HepG2 (cell line): ENCODE measurements around the gene PTH. TPM values are rescaled to one million over a fixed set of nuclear protein-coding genes. Genes with fewer than 3 reads are reported as not detected.

Experiments
- BCL3 ChIP-seq: sonication (generic); formaldehyde crosslinking; IDR thresholded peaks from 2 replicates; pipeline ENCODE4 v1.5.1; 2020; ENCODE audit warnings: mild to moderate bottlenecking, missing genetic modification reagents, moderate library complexity
- DMTF1 ChIP-seq: sonication (generic); formaldehyde crosslinking; IDR thresholded peaks from 2 replicates; pipeline ENCODE4 v1.4.0; 2020; ENCODE audit warnings: mild to moderate bottlenecking, missing genetic modification reagents
- FOSL2 ChIP-seq: sonication (generic); formaldehyde crosslinking; IDR thresholded peaks from 2 replicates; pipeline ENCODE4 v1.4.0; 2020; ENCODE audit warnings: missing genetic modification reagents
- HIVEP1 ChIP-seq: sonication (generic); formaldehyde crosslinking; IDR thresholded peaks from 2 replicates; pipeline ENCODE4 v1.4.0; 2020; ENCODE audit warnings: mild to moderate bottlenecking, missing genetic modification reagents
- MIER3 ChIP-seq: IDR thresholded peaks from 2 replicates; pipeline ENCODE4 v1.6.1; 2016; ENCODE audit warnings: missing compliant biosample characterization, borderline replicate concordance
- MXD4 ChIP-seq: IDR thresholded peaks from 2 replicates; pipeline ENCODE4 v1.6.1; 2016; ENCODE audit warnings: mild to moderate bottlenecking, missing biosample characterization, missing genetic modification reagents
- NBN ChIP-seq: fragments of 450-650 bp; conservative IDR thresholded peaks from 2 replicates; pipeline ENCODE4 v1.6.1; 2017
- PRDM10 ChIP-seq: sonication (generic); formaldehyde crosslinking; IDR thresholded peaks from 2 replicates; pipeline ENCODE4 v1.4.0; 2020; ENCODE audit warnings: low read depth, missing genetic modification reagents
- SIX1 ChIP-seq: sonication (generic); formaldehyde crosslinking; IDR thresholded peaks from 2 replicates; pipeline ENCODE4 v1.4.0; 2020; ENCODE audit warnings: missing genetic modification reagents, borderline replicate concordance
- SP140L ChIP-seq: sonication (generic); formaldehyde crosslinking; IDR thresholded peaks from 2 replicates; pipeline ENCODE4 v1.4.0; 2020; ENCODE audit warnings: missing genetic modification reagents, borderline replicate concordance
- TBX2 ChIP-seq: sonication (generic); formaldehyde crosslinking; IDR thresholded peaks from 2 replicates; pipeline ENCODE4 v1.5.0; 2020; ENCODE audit warnings: missing genetic modification reagents, mild to moderate bottlenecking, borderline replicate concordance
- polyA plus RNA-seq, 8 experiments: library from polyadenylated mRNA; depleted of rRNA in 3 of 8; stranded (reverse) in 7 of 8; unstranded in 1 of 8; fragments of >200 nt; fragmentation: Illumina TruSeq in 4 of 8; extraction: Trizol in 4 of 8; gene quantifications; 2 replicates each; pipeline versions ENCODE4 v1.2.1 to v1.2.3, GENCODE V29; 2011 to 2016; ENCODE audit warnings: low read depth in 4 of 8, missing spikeins in 1 of 8, mixed read lengths in 1 of 8; ENCODE audit not compliant: insufficient read depth in 1 of 8
- total RNA-seq, 5 experiments: library from RNA; depleted of rRNA; stranded (reverse); fragments of >200 nt; fragmentation: Illumina TruSeq; extraction: Trizol; gene quantifications; 2 replicates each; pipeline ENCODE4 v1.2.3, GENCODE V29; 2016; ENCODE audit warnings: low read depth in 1 of 5
- TF ChIP-seq, protein P1 (sequence below): sonication (generic); formaldehyde crosslinking; IDR thresholded peaks from 2 replicates; pipeline ENCODE4 v1.4.0; 2020; ENCODE audit warnings: missing genetic modification reagents, borderline replicate concordance
- TF ChIP-seq, protein P2 (sequence below): sonication (generic); formaldehyde crosslinking; IDR thresholded peaks from 2 replicates; pipeline ENCODE4 v1.5.1; 2020; ENCODE audit warnings: missing genetic modification reagents, mild to moderate bottlenecking, borderline replicate concordance

Gene PTH
- total and polyA plus RNA-seq, 2 of the 13 experiments (the other 11 are each of a cell fraction or from before 2014, with no cell fraction given), result not detected

DNA sequence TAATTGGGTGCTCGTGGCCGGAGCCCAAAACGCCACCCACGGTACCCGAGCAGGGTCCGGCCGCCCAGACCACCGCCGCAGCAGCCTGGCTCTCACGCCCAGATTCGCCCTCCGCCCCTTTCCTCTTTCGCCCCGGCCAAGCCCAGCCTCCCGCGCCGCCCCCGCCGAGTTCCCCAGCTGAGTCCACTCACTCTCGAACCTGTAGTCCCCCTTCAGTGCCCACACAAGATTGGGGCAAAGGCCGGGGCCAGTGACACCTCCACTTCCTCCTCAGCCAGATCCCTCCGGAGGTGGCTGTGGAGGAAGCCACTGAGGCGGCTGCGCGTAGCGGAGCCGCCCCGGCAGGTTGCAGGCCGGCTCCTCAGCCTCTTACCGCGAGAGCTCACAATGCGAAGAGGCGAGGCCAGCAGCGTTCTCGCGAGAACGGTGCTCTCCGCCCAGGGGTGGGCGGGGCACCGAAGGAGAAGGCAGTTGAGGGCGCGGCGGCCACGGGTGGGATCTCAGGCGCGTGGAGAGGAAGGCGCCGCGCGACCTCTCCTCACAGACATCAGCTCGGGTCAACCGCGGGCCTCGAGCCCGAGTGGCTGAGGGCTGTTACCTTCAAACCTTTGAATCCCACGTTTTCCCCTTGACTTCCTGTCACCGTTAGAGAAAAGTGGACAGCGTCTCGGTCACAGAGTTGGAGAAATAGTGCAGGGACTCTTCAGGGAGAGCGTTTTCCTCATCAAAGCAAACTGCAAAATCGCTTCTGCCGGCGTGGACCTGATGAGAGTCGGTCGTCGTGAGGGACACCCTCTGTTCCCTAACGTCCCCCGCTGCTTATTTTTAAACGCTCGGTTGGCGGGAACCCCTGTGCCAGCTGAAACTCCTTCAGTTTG, 32.7 kb downstream of the PTH start, which contains the start of gene BTBD10 (continued):
- no peak for TF ChIP-seq DMTF1 (CRISPR knock-in tag)
- TF ChIP-seq PRDM10 (CRISPR knock-in tag), result peak; percentile 36; the same call in 1 of the 2 replicates
- TF ChIP-seq, protein P1, sequence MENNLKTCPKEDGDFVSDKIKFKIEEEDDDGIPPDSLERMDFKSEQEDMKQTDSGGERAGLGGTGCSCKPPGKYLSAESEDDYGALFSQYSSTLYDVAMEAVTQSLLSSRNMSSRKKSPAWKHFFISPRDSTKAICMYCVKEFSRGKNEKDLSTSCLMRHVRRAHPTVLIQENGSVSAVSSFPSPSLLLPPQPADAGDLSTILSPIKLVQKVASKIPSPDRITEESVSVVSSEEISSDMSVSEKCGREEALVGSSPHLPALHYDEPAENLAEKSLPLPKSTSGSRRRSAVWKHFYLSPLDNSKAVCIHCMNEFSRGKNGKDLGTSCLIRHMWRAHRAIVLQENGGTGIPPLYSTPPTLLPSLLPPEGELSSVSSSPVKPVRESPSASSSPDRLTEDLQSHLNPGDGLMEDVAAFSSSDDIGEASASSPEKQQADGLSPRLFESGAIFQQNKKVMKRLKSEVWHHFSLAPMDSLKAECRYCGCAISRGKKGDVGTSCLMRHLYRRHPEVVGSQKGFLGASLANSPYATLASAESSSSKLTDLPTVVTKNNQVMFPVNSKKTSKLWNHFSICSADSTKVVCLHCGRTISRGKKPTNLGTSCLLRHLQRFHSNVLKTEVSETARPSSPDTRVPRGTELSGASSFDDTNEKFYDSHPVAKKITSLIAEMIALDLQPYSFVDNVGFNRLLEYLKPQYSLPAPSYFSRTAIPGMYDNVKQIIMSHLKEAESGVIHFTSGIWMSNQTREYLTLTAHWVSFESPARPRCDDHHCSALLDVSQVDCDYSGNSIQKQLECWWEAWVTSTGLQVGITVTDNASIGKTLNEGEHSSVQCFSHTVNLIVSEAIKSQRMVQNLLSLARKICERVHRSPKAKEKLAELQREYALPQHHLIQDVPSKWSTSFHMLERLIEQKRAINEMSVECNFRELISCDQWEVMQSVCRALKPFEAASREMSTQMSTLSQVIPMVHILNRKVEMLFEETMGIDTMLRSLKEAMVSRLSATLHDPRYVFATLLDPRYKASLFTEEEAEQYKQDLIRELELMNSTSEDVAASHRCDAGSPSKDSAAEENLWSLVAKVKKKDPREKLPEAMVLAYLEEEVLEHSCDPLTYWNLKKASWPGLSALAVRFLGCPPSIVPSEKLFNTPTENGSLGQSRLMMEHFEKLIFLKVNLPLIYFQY, result peak; percentile 36; the same call in 1 of the 2 replicates
- 0 out of 2 replicates have a peak, but pooled peaks have one; percentile 32 for TF ChIP-seq SIX1
- TF ChIP-seq TBX2, result peak; percentile 48; the same call in 1 of the 2 replicates
- TF ChIP-seq FOSL2 (CRISPR knock-in tag), result peak; percentile 45; the same call in 1 of the 2 replicates
- peak; percentile 62; the same call in 1 of the 2 replicates for TF ChIP-seq MXD4 (CRISPR knock-in tag)
- no peak for TF ChIP-seq NBN
- TF ChIP-seq, protein P2, sequence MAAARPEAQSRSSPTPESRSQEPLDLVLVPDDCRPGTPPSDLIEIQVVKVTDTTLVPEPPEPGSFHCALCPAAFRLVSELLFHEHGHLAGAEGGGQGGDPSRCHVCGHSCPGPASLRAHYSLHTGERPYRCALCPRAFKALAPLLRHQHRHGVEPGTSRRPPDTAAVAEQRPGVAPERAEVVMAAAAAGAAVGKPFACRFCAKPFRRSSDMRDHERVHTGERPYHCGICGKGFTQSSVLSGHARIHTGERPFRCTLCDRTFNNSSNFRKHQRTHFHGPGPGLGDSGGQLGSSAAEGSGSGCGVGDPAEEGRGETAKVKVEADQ, result peak; percentile 49; the same call in 1 of the 2 replicates
- peak; percentile 86 for TF ChIP-seq BCL3
- TF ChIP-seq MIER3, result no peak
- peak; percentile 4; the same call in 1 of the 2 replicates for TF ChIP-seq HIVEP1 (CRISPR knock-in tag)
- 0 out of 2 replicates have a peak, but pooled peaks have one; percentile 94 for TF ChIP-seq SP140L (CRISPR knock-in tag)
